T1000 (cell line): ENCODE results near the gene FADD.

Source experiments
- DNase-seq: peaks from one replicate; lab custom pipeline; 2025; ENCODE audit warnings: mixed read lengths; lab: John Stamatoyannopoulos, UW

FADD gene

GRCh38 chr11:70233511-70233934, 30.4 kb downstream of the FADD start:
- DNase-seq = peak; percentile 35

GRCh38 chr11:70233962-70234361, 30.9 kb downstream of the FADD start:
- DNase-seq = no peak

DNA sequence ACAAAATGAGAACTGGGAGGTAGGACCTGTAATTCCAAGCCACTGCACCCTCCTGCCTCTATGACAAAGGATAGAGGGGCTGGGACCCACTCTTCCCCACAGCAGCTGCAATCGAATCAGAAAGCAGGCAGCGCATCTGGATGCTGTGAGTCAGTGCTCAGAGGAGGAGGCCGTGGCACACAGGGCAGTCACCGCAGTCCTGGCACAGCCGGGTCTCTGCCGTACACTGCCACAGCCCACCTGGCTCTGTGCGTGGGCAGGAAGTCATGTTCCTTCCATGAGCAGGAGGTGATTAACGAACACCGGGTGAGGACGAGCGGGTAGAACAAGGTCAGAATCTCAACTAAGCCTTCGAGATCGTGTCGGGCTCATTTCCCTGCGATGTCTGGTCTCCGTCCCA, 37.2 kb downstream of the FADD start:
- DNase-seq = no peak

DNA sequence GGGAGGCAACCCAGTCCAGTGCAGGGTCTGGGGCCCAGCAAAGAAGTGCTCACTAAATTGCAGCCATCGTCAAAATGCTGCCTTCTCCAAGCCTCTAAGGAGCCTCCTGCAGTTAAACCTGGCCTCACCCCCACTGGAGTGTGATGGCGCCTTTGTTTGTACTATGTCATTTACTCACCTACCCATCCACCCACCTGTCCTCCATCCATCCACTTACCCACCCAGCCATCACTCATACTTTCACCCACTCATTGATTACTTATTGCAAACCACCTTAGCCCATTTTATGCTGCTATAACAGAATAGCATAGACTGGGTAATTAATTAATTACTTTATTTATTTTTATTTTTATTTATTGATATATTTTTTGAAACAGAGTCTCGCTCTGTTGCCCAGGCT, 38.6 kb downstream of the FADD start:
- no peak for DNase-seq

GRCh38 chr11:70242885-70243284, 39.8 kb downstream of the FADD start:
- DNase-seq = no peak

GRCh38 chr11:70243912-70244652, 41.0 kb downstream of the FADD start:
- DNase-seq = peak; percentile 33

DNA sequence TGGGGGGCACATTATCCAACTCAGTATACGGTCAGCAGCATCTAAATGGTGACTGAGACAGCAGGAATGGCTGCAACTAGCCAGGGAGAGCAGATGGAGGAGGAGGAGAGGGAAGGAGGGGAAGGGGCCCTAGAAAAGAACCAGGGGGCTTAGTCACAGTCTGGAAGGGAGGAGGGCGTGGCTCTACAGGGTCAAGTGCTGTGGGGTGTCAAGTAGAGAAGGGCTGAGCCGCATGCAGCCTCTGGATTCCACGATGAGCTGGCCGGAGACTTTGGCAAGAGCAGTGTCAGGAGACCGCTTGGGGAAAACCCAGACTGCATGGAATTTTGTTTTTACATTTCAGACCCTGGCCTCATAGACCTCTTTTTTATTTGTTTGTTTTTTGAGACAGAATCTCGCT, 41.6 kb downstream of the FADD start:
- DNase-seq = peak; percentile 76

DNA sequence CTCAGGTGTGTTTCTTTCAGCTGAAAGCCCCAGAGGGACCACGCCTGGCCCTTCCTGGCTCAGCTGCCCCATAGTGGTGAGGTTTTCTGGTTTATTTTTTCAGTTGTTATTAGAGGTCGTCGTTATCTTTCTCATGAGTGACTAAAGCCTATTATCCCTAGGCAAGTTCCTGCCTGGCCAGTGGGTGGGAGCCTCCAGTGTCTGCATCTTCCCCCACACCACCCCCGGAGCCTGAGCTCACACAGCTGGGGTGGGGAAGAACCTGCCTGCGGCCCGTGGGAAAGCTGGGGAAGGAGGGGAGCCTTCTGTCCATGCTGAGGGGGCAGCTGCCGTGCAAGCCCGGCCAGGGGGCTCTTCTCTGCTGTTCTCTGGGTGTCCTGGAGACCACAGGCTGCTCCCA, 43.1 kb downstream of the FADD start:
- DNase-seq = no peak

DNA sequence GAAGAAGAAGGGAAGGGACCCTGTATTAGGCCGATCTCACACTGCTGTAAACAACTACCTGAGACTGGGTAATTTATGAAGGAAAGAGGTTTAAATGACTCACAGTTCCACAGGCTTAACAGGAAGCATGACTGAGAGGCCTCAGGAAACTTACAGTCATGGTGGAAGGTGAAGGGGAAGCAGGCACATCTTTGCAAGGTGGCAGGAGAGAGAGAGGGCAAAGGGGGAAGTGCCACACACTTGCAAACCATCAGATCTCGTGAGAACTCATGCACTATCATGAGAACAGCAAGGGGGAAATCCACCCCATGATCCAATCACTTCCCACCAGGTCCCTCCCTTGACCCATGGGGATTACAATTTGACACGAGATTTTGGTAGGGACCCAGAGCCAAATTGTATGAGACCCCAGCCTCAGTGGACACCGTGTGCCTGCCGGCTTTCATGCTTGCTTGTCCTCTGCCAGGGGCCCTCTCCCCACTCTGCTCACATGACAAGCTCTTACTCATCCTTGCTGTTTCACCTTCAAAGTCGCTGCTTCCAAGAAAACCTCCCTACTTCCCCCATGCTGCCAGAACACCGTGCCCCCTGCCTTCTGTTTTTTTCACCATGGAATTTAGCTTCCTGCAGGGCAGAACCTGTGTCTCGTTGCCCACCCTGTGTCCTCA, 44.1 kb downstream of the FADD start:
- DNase-seq = no peak

DNA sequence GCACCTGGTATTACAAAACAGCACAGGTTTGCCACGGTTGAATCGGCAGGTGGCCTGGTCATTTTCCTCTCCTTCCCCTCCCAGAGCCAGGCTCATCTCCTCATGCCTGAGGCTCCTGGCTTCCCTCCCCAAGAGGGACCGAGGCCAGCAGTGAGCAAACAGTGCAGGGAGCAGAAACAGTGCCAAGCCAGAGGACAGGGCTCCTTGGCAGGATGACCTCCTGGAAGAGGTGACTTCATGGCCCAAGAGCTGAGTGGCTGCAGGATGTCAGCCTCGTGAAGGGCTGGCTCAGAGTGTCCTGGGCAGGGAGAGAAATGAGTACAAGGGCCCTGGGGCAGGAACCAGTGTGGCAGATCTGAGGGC, 44.6 kb downstream of the FADD start:
- DNase-seq = no peak

- DNase-seq = no peak
These were observed 48.0 kb downstream of the FADD start for GRCh38 chr11:70250876-70251658.

DNA sequence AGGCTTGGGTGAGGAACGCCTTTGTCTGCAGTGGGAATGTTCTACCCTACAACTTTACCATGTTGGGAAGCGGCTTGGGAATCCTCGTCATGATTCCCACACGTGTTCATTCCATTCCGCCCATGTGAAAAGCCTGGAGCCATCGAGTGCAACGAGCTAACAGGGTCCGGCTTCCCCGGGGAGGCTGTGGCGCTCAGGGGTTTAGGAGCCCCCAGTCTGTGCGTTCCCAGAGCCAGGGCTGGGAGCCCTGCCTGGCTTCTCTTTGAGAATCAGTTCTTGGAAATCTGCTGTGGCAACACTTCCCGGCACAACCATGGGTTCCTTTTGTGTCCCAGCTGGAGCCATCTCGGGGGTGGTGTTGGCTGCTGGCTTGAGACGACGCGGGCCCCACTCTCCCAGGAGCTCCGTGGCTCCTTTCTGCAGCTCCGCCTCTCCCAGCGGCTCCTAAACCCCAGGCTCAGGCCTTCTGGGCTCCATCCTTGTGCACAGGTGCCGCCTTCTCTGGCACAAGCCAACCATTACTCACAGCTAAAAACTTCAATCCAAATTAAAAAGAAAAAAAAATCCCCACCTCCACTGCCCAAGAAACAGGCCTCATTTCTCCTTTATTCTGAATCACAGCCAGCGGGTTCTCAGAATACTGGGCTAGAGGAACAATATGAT, 48.7 kb downstream of the FADD start:
- no peak for DNase-seq

GRCh38 chr11:70252844-70253243, 49.7 kb downstream of the FADD start:
- no peak for DNase-seq

DNA sequence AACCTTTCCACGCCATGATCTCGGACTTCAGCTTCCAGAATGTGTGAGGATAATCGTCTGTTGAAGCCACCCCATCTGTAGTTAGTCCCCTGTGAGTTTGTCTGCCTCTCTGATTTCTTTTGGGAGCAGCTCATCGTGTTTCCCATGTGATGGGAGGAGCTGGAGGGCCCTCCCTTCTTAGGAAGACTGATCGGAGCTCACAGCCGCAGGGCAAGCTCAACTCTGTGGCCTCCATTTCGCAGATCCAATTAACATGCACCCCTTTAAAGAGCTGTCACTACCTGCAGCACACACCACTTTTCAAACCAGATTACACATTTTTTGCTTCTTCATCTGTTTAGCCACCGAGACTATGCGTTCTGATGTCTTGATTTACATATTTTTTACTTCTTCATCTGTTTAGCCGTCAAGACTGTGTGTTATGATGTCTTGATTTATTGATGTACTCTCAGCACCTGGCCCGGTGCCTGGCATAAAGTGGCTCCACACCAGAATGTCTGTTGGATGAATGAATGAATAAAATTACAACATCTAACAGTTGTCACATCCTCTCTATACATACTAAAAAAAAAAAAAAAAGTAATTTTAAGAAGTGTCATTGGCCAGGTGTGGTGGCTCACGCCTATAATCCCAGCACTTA, 52.5 kb downstream of the FADD start:
- no peak for DNase-seq
